WERI-Rb-1 (cell line): Measurements from ENCODE around the gene ETFA.
A peak's percentile ranks its signal among the peaks of the same experiment; 100 is the strongest.

Experiments used
- DNase-seq: peaks from one replicate; pipeline ENCODE4 v3.0.0-alpha.2; 2020
- H3K27ac ChIP-seq: fragments of 250-450 bp; sonication (Bioruptor Pico); 2 replicates; pipeline ENCODE4 v1.5.1; 2020; ENCODE audit warnings: mild to moderate bottlenecking, moderate library complexity
- H3K27me3 ChIP-seq: fragments of 250-450 bp; sonication (Bioruptor Pico); 2 replicates; pipeline ENCODE4 v1.5.1; 2021; ENCODE audit warnings: mild to moderate bottlenecking, low read depth, moderate library complexity; ENCODE audit not compliant: insufficient read depth, severe bottlenecking
- H3K36me3 ChIP-seq: fragments of 250-450 bp; sonication (Bioruptor Pico); 2 replicates; pipeline ENCODE4 v1.5.1; 2020; ENCODE audit warnings: mild to moderate bottlenecking, moderate library complexity
- H3K4me3 ChIP-seq: 2 replicates; pipeline ENCODE4 v1.5.1; 2011; ENCODE audit warnings: low read depth, mild to moderate bottlenecking, control low read depth, low read length
- H3K9me3 ChIP-seq: fragments of 250-450 bp; sonication (Bioruptor Pico); 2 replicates; pipeline ENCODE4 v1.5.1; 2021; ENCODE audit warnings: mild to moderate bottlenecking, moderate library complexity; ENCODE audit not compliant: severe bottlenecking
- CTCF ChIP-seq: IDR thresholded peaks from 2 replicates; pipeline ENCODE4 v1.5.1; 2011; ENCODE audit warnings: low read depth, mild to moderate bottlenecking, control low read depth, inconsistent platforms, low read length

The ETFA gene

GRCh38 chr15:76311100-76311953, at the start of gene ETFA:
Gene ETFA, minus strand, starts transcription at chr15:76311469. Its CDS starts 81 bp downstream, at chr15:76311388.
- Histone ChIP-seq H3K27ac (peak within 1 kb of the TSS; percentile 93), H3K36me3 (peaks cover 17% of the 10 kb centered on the region), H3K27me3 (no peaks in the 10 kb centered on the region), H3K4me3 (peak within 1 kb of the TSS; percentile 92), H3K9me3 (no peaks in the 10 kb centered on the region)
- peak; percentile 98 for DNase-seq
- TF ChIP-seq CTCF = no peak

GRCh38 chr15:76360416-76360815, 49.1 kb upstream of the ETFA start:
- no peak overlapping the region for H3K27ac ChIP-seq
- no peaks in the 10 kb centered on the region for H3K9me3 ChIP-seq
- TF ChIP-seq CTCF = no peak
- H3K27me3 ChIP-seq = no peaks in the 10 kb centered on the region
- no peak for DNase-seq
- no peak overlapping the region for H3K4me3 ChIP-seq
- H3K36me3 ChIP-seq = no peaks in the 10 kb centered on the region

GRCh38 chr15:76359152-76359551, 47.9 kb upstream of the ETFA start:
- Histone ChIP-seq H3K27ac (no peak overlapping the region), H3K4me3 (no peak overlapping the region), H3K9me3 (no peaks in the 10 kb centered on the region), H3K27me3 (no peaks in the 10 kb centered on the region), H3K36me3 (no peaks in the 10 kb centered on the region)
- no peak for TF ChIP-seq CTCF
- no peak for DNase-seq

GRCh38 chr15:76358453-76358852, 47.2 kb upstream of the ETFA start:
- Histone ChIP-seq H3K27ac (no peak overlapping the region), H3K36me3 (no peaks in the 10 kb centered on the region), H3K27me3 (no peaks in the 10 kb centered on the region), H3K4me3 (no peak overlapping the region), H3K9me3 (no peaks in the 10 kb centered on the region)
- no peak for TF ChIP-seq CTCF
- no peak for DNase-seq

GRCh38 chr15:76354823-76355440, 43.7 kb upstream of the ETFA start:
- no peak overlapping the region for H3K4me3 ChIP-seq
- no peak overlapping the region for H3K27ac ChIP-seq
- no peak for DNase-seq
- no peak for TF ChIP-seq CTCF
- no peaks in the 10 kb centered on the region; the same call in 1 of the 2 replicates for H3K36me3 ChIP-seq
- no peaks in the 10 kb centered on the region for H3K9me3 ChIP-seq
- H3K27me3 ChIP-seq = no peaks in the 10 kb centered on the region
